ENCODE measurements around the gene TRMT5. TPM values are rescaled to one million over a fixed set of nuclear protein-coding genes. Genes with fewer than 3 reads are reported as not detected.

Gene TRMT5
- total and polyA plus RNA-seq, 2 experiments from 2014 or later = 6.5 to 14.3 TPM

GRCh38 chr14:60973070-60973469 is 7.8 kb downstream of the TRMT5 start:
- no peaks in the 10 kb centered on the region for H4K20me1 ChIP-seq (ENCODE audit: insufficient read depth, poor library complexity, severe bottlenecking)
- no peak for DNase-seq (ENCODE audit: low spot score)
- H3K27ac ChIP-seq = no peak overlapping the region
- H3K27me3 ChIP-seq = no peaks in the 10 kb centered on the region
- peaks cover 4% of the 10 kb centered on the region for H3K4me1 ChIP-seq (ENCODE audit: insufficient read depth)
- H3K79me2 ChIP-seq = no peaks in the 10 kb centered on the region
- no peak overlapping the region for H3K4me2 ChIP-seq
- H3K36me3 ChIP-seq (replicated peaks; ENCODE audit: insufficient read depth, low read depth) = no peaks in the 10 kb centered on the region
- H2AFZ ChIP-seq = no peak overlapping the region
- no peaks in the 10 kb centered on the region for H3K9me2 ChIP-seq (replicated peaks; ENCODE audit: insufficient read depth)
- WGBS (ENCODE audit: low lambda C conversion rate, missing lambda C conversion rate) = 96% methylated on average over 3 of the region's 3 CpGs
- H3K9me3 ChIP-seq (ENCODE audit: low read depth) = no peaks in the 10 kb centered on the region
- TF ChIP-seq EZH2 (IDR thresholded peaks at IDR 0.05; ENCODE audit: borderline replicate concordance) = no peak
- no peak for TF ChIP-seq CTCF (IDR thresholded peaks at IDR 0.05; ENCODE audit: poor library complexity)
- no peak for TF ChIP-seq EZH2phosphoT487 (IDR thresholded peaks at IDR 0.05; ENCODE audit: low read depth, severe bottlenecking, unreplicated experiment)
- H3K4me3 ChIP-seq = no peak overlapping the region

GRCh38 chr14:60972295-60972694 is 8.6 kb downstream of the TRMT5 start:
- Histone ChIP-seq H3K4me1 (ENCODE audit: insufficient read depth) (peaks cover 4% of the 10 kb centered on the region), H4K20me1 (ENCODE audit: insufficient read depth, poor library complexity, severe bottlenecking) (no peaks in the 10 kb centered on the region), H3K9me2 (replicated peaks; ENCODE audit: insufficient read depth) (no peaks in the 10 kb centered on the region), H3K27me3 (no peaks in the 10 kb centered on the region), H3K27ac (no peak overlapping the region), H3K36me3 (replicated peaks; ENCODE audit: insufficient read depth, low read depth) (no peaks in the 10 kb centered on the region), H3K79me2 (no peaks in the 10 kb centered on the region), H3K4me2 (no peak overlapping the region), H2AFZ (no peak overlapping the region), H3K9me3 (ENCODE audit: low read depth) (no peaks in the 10 kb centered on the region), H3K4me3 (no peak overlapping the region)
- WGBS (ENCODE audit: low lambda C conversion rate, missing lambda C conversion rate) = 97% methylated on average over 15 of the region's 15 CpGs
- TF ChIP-seq EZH2 (IDR thresholded peaks at IDR 0.05; ENCODE audit: borderline replicate concordance) (no peak), EZH2phosphoT487 (IDR thresholded peaks at IDR 0.05; ENCODE audit: low read depth, severe bottlenecking, unreplicated experiment) (no peak), CTCF (IDR thresholded peaks at IDR 0.05; ENCODE audit: poor library complexity) (no peak)
- no peak for DNase-seq (ENCODE audit: low spot score)

- H4K20me1 ChIP-seq (ENCODE audit: insufficient read depth, poor library complexity, severe bottlenecking) = no peaks in the 10 kb centered on the region
These were observed 9.6 kb downstream of the TRMT5 start for GRCh38 chr14:60971271-60971670.

More at GRCh38 chr14:60971271-60971670, 9.6 kb downstream of the TRMT5 start:
- Histone ChIP-seq H3K36me3 (replicated peaks; ENCODE audit: insufficient read depth, low read depth) (no peaks in the 10 kb centered on the region), H3K27me3 (no peaks in the 10 kb centered on the region), H3K4me1 (ENCODE audit: insufficient read depth) (peaks cover 4% of the 10 kb centered on the region), H3K4me3 (no peak overlapping the region), H3K27ac (no peak overlapping the region), H3K79me2 (peaks cover 4% of the 10 kb centered on the region), H3K4me2 (no peak overlapping the region), H3K9me3 (ENCODE audit: low read depth) (no peaks in the 10 kb centered on the region), H3K9me2 (replicated peaks; ENCODE audit: insufficient read depth) (no peaks in the 10 kb centered on the region), H2AFZ (no peak overlapping the region)
- WGBS (ENCODE audit: low lambda C conversion rate, missing lambda C conversion rate) = 28% methylated on average over 2 of the region's 2 CpGs
- DNase-seq (ENCODE audit: low spot score) = no peak
- TF ChIP-seq EZH2phosphoT487 (IDR thresholded peaks at IDR 0.05; ENCODE audit: low read depth, severe bottlenecking, unreplicated experiment) (no peak), EZH2 (IDR thresholded peaks at IDR 0.05; ENCODE audit: borderline replicate concordance) (no peak), CTCF (IDR thresholded peaks at IDR 0.05; ENCODE audit: poor library complexity) (no peak)

Data from hepatocyte (in vitro differentiated cells).